NCI-H128 (cell line): ENCODE measurements around the gene GUK1.
"Not testable (repeated sequence)": the region's sequence is repeated elsewhere in the genome, so short reads cannot be mapped to it uniquely, and the experiment has no call there.

Experiments used
- DNase-seq: peaks from one replicate; lab custom pipeline; 2025; ENCODE audit not compliant: unreplicated experiment; lab: John Stamatoyannopoulos, UW

Gene GUK1

GRCh38 chr1:228104526-228105269 is 35.4 kb upstream of the GUK1 start:
- no peak for DNase-seq

- DNase-seq = no peak
Observed at GRCh38 chr1:228105270-228105995, 34.6 kb upstream of the GUK1 start.

- DNase-seq = no peak
Observed at GRCh38 chr1:228105996-228106799, 33.9 kb upstream of the GUK1 start.

- no peak for DNase-seq
Observed at GRCh38 chr1:228106800-228107054, 33.4 kb upstream of the GUK1 start.

GRCh38 chr1:228107636-228108035 is 32.4 kb upstream of the GUK1 start:
- no peak for DNase-seq

GRCh38 chr1:228108055-228108690 is 31.9 kb upstream of the GUK1 start:
- no peak for DNase-seq

GRCh38 chr1:228108742-228109072 is 31.4 kb upstream of the GUK1 start:
- DNase-seq = no peak

GRCh38 chr1:228109073-228109961 is 30.8 kb upstream of the GUK1 start, which contains the start of gene MRPL55:
Gene MRPL55 (minus strand): TSS chr1:228109299. CDS start chr1:228108260, 1,039 bp downstream.
- peak; percentile 96 for DNase-seq

GRCh38 chr1:228109962-228110488 is 30.1 kb upstream of the GUK1 start:
- no peak for DNase-seq

- DNase-seq = no peak
Observed at GRCh38 chr1:228110556-228110955, 29.5 kb upstream of the GUK1 start.

- not testable (repeated sequence) for DNase-seq
Observed at GRCh38 chr1:228111315-228111714, 28.8 kb upstream of the GUK1 start.

- DNase-seq = no peak
Observed at GRCh38 chr1:228112167-228112566, 27.9 kb upstream of the GUK1 start.

GRCh38 chr1:228112617-228113016 is 27.5 kb upstream of the GUK1 start:
- no peak for DNase-seq

GRCh38 chr1:228114827-228115226 is 25.3 kb upstream of the GUK1 start:
- no peak for DNase-seq

- DNase-seq = no peak
Observed at GRCh38 chr1:228117335-228117734, 22.7 kb upstream of the GUK1 start.

GRCh38 chr1:228118040-228118439 is 22.0 kb upstream of the GUK1 start:
- no peak for DNase-seq

- no peak for DNase-seq
Observed at GRCh38 chr1:228120351-228120750, 19.7 kb upstream of the GUK1 start.

GRCh38 chr1:228120857-228121489 is 19.1 kb upstream of the GUK1 start:
- no peak for DNase-seq

- no peak for DNase-seq
Observed at GRCh38 chr1:228122921-228123441, 17.1 kb upstream of the GUK1 start.

GRCh38 chr1:228123505-228123904 is 16.6 kb upstream of the GUK1 start:
- DNase-seq = no peak
